Activated CD4-positive, alpha-beta memory T cell treated with anti-CD3 and anti-CD28 coated beads, Interleukin-2, amount 10 ng/mL, durations not matched to agents 7 days and 5 days (primary cell): ENCODE results near the gene CD248. TPM values are rescaled to one million over a fixed set of nuclear protein-coding genes. Genes with fewer than 3 reads are reported as not detected.

Experiments used
- CTCF ChIA-PET: fragments of 350-600 bp; sonication (Branson Sonifier 250); formaldehyde crosslinking; loops from one replicate; lab custom pipeline; 2021; ENCODE audit warnings: antibody characterized with exemption, inconsistent platforms; lab: Charles Lee
- POLR2A ChIA-PET: fragments of 350-600 bp; sonication (Branson Sonifier 250); formaldehyde crosslinking; loops from one replicate; lab custom pipeline; 2021; ENCODE audit warnings: antibody characterized with exemption; lab: Charles Lee
- DNase-seq: peaks from one replicate; pipeline ENCODE4 v3.0.0-alpha.2; 2020
- H3K27ac Mint-ChIP-seq: one replicate; pipeline ENCODE4 v1.8.0; 2021; ENCODE audit warnings: mild to moderate bottlenecking, mixed read lengths
- H3K27me3 Mint-ChIP-seq: one replicate; pipeline ENCODE4 v1.8.0; 2021; ENCODE audit warnings: mixed read lengths
- H3K36me3 Mint-ChIP-seq: one replicate; pipeline ENCODE4 v1.8.0; 2021; ENCODE audit warnings: low read depth, mixed read lengths
- H3K4me1 Mint-ChIP-seq: one replicate; pipeline ENCODE4 v1.8.0; 2021; ENCODE audit warnings: mixed read lengths
- H3K4me3 Mint-ChIP-seq: one replicate; pipeline ENCODE4 v1.8.0; 2021; ENCODE audit warnings: mild to moderate bottlenecking, mixed read lengths
- H3K9me3 Mint-ChIP-seq: one replicate; pipeline ENCODE4 v1.8.0; 2021; ENCODE audit warnings: mixed read lengths
- total RNA-seq, 2 experiments: library from RNA; stranded (reverse); gene quantifications; one replicate each; pipeline ENCODE4 v1.2.3, GENCODE V29; 2021

CD248 gene
- total RNA-seq, 2 experiments from 2014 or later = not detected

DNA sequence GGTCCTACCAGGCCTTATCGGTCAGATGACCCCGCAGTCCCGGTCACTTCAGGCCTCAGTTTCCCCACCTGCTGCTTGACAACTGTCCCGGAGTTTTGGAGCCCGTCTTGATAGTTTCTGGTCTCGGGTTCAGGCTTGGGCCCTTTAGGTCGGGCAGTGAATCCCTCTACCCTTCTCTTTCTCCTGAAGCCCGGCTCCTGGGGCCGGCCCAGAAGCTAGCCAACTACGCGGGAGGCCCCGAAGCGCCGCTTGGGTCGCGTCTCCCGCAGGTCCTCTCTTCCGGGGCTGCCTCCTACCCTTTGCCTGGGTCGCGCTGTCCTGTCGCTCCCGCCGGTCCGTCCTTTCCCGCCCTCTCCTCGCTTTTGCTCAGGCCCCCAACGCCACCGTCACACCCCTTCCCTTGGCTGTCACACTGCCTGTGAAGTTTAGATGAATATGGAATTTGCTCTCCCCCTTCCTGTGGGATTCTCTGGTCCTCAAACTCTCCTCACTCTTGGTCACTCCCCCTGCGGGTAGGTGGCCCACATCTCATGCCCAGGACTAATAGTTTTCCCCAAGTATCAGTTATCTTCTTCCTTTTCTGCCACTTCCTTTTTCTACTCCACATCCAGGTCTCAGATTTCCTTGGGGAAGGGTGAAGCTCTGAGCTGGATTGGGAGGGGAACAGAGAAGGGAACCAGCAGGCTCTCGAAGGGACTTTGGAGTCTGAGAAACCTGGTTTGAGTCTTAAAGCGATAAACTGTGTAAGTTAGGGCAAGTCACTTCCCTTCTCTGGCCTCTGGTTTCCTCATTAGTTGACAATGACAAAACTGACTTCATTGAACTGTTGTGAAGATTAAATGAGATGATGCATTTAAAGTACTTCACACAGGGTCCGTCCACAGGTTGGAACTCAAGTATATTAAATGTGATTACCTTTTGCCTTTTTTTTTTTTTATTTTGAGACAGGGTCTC lies 47.6 kb downstream of the CD248 start:
- Mint-ChIP-seq H3K9me3 (no peaks in the 10 kb centered on the region), H3K27ac (peak overlapping the region; percentile 91), H3K4me3 (peak overlapping the region; percentile 98), H3K36me3 (peaks cover 51% of the 10 kb centered on the region), H3K27me3 (no peaks in the 10 kb centered on the region), H3K4me1 (peaks cover 50% of the 10 kb centered on the region)
- ChIA-PET POLR2A (interaction anchor here (0.7 to 6.1 kb wide), 5 partner anchors 12 to 845 kb away, joined by 3 to 78 read pairs (median 4); partner anchors contain the start of genes BRMS1 and YIF1A), CTCF (interaction anchor here (0.6 to 5.9 kb wide), 4 partner anchors 10 to 56 kb away, joined by 3 to 44 read pairs (median 3); no protein-coding TSS in a partner anchor)
- DNase-seq = peak; percentile 34

DNA sequence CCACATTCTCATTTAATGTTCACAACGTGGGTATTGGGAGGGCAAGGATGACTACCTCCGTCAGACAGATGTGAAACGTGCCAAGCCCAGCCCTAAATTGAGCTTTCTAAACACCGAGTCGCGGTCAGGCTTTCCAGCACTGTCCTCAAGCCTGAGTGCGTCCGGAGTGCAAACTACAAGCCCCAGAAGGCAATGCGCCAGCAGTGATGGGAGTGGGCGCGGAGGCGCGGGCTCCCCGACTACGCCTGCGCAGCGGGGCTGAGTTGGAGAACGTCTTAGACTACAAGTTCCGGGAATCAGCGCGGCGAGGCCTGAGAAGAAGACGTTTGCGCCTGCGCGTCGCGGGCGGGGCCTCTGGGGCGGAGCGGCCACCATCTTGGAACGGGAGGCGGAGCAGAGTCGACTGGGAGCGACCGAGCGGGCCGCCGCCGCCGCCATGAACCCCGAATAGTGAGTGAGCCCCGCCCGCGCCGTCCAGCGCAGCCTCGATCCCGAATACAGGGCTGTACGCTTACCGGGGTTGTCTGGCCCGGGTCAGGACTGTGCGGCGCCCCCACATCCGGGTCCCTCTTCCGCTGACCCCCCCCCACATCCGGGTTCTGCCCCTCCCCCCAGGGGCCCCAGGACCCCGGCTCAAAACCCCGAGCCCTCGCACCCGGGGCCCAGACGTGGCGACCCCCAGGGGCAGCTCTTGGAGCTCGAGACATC lies 48.4 kb downstream of the CD248 start, which contains the start of gene RAB1B:
RAB1B (plus strand) TSS at position 396 of the 708 bp plus-strand sequence; CDS start at position 437, 41 bp downstream.
- H3K27me3 Mint-ChIP-seq = no peaks in the 10 kb centered on the region
- peaks cover 47% of the 10 kb centered on the region for H3K4me1 Mint-ChIP-seq
- peak; percentile 100 for DNase-seq
- CTCF ChIA-PET = interaction anchor here (0.7 to 5.9 kb wide), 6 partner anchors 14 to 198 kb away, joined by 3 to 44 read pairs (median 3); no protein-coding TSS in a partner anchor
- peaks cover 47% of the 10 kb centered on the region for H3K36me3 Mint-ChIP-seq
- peak within 1 kb of the TSS; percentile 91 for H3K27ac Mint-ChIP-seq
- POLR2A ChIA-PET = interaction anchor here (0.7 to 6.1 kb wide), 6 partner anchors 13 to 845 kb away, joined by 3 to 78 read pairs (median 4); partner anchors contain the start of genes BANF1, MRPL11 and YIF1A
- H3K9me3 Mint-ChIP-seq = no peaks in the 10 kb centered on the region
- peak within 1 kb of the TSS; percentile 98 for H3K4me3 Mint-ChIP-seq

- Mint-ChIP-seq H3K36me3 (peaks cover 43% of the 10 kb centered on the region), H3K27me3 (no peaks in the 10 kb centered on the region), H3K4me3 (peak overlapping the region; percentile 98), H3K27ac (peak overlapping the region; percentile 91), H3K4me1 (peaks cover 43% of the 10 kb centered on the region), H3K9me3 (no peaks in the 10 kb centered on the region)
- peak; percentile 87 for DNase-seq
- CTCF ChIA-PET = interaction anchor here (0.7 to 5.9 kb wide), 6 partner anchors 15 to 199 kb away, joined by 3 to 44 read pairs (median 3); no protein-coding TSS in a partner anchor
- POLR2A ChIA-PET = interaction anchor here (0.7 to 6.1 kb wide), 7 partner anchors 13 to 844 kb away, joined by 3 to 78 read pairs (median 4); partner anchors contain the start of genes BANF1, MRPL11 and YIF1A
Observed at GRCh38 chr11:66267379-66268243, 49.2 kb downstream of the CD248 start.

DNA sequence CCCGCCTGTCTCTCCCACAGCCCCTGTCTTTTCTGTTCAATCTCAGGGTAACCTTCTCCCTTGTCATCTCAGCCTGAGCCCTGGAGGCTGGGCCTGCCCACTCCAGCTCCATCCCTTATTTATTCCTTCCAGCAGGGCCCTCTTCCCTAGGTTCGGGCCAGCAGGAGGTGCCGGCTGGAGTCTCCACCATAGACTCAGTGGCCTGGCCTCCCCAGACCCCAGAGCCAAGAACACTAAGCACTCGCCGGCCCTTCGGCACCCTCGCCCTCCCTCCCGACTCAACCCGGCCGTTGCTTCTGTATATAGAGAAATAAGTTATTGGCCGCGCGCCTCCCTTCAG lies 49.8 kb downstream of the CD248 start:
- H3K9me3 Mint-ChIP-seq = no peaks in the 10 kb centered on the region
- peak overlapping the region; percentile 98 for H3K4me3 Mint-ChIP-seq
- peak overlapping the region; percentile 91 for H3K27ac Mint-ChIP-seq
- peaks cover 37% of the 10 kb centered on the region for H3K4me1 Mint-ChIP-seq
- ChIA-PET CTCF (interaction anchor here (1.3 to 5.9 kb wide), 2 partner anchors 15 to 21 kb away, joined by 3 to 44 read pairs; no protein-coding TSS in a partner anchor), POLR2A (interaction anchor here (1.2 to 6.1 kb wide), 4 partner anchors 14 to 172 kb away, joined by 4 to 78 read pairs (median 14); partner anchors contain the start of genes MRPL11 and YIF1A)
- no peak for DNase-seq
- peaks cover 40% of the 10 kb centered on the region for H3K36me3 Mint-ChIP-seq
- H3K27me3 Mint-ChIP-seq = no peaks in the 10 kb centered on the region

DNA sequence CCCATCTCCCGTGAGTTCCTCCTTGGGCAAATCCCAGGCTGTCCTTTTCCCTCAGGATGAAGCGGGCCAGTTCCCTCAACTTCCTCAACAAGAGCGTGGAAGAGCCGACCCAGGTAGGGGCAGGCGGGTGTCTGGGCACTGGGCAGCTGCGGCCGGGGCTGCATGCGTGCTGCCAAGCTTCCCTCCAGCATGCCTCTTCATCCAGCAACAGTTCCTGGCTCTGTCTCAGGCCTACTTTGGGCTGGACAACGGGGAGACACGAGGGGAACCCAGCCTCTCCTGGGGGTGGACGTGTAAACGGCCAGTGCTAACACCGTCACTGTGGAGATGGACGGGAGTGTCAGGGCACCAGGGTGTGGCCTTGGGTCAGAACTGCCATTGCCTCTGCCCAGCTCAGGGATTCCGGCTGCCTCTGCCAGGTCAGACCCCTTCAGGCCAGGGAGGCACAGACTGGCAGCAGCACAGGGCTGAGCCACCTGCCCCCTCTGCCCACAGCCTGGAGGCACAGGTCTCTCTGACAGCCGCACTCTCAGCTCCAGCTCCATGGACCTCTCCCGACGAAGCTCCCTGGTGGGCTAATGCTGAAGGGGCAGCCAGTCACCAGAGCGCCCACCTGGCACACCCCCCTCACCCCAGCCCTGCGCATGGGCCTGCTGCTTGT lies 50.3 kb downstream of the CD248 start:
- POLR2A ChIA-PET = interaction anchor here (1.4 to 6.1 kb wide), 2 partner anchors 15 kb away, joined by 4 to 78 read pairs; no protein-coding TSS in a partner anchor
- H3K9me3 Mint-ChIP-seq = no peaks in the 10 kb centered on the region
- CTCF ChIA-PET = interaction anchor here (2.1 kb wide), 1 partner anchor 44 kb away, joined by 7 read pairs; no protein-coding TSS in a partner anchor
- no peak overlapping the region for H3K27ac Mint-ChIP-seq
- H3K36me3 Mint-ChIP-seq = peaks cover 37% of the 10 kb centered on the region
- peaks cover 32% of the 10 kb centered on the region for H3K4me1 Mint-ChIP-seq
- no peak overlapping the region for H3K4me3 Mint-ChIP-seq
- DNase-seq = no peak
- H3K27me3 Mint-ChIP-seq = no peaks in the 10 kb centered on the region

GRCh38 chr11:66265531-66266377 lies 51.1 kb downstream of the CD248 start:
- H3K27ac Mint-ChIP-seq = no peak overlapping the region
- no peaks in the 10 kb centered on the region for H3K27me3 Mint-ChIP-seq
- no peaks in the 10 kb centered on the region for H3K9me3 Mint-ChIP-seq
- no peak overlapping the region for H3K4me3 Mint-ChIP-seq
- ChIA-PET POLR2A (interaction anchor here (1.4 kb wide), 1 partner anchor 14 kb away, joined by 4 read pairs; no protein-coding TSS in a partner anchor), CTCF (interaction anchor here (0.8 to 2.1 kb wide), 3 partner anchors 24 to 46 kb away, joined by 3 to 7 read pairs (median 5); partner anchors contain the start of gene YIF1A)
- H3K36me3 Mint-ChIP-seq = peaks cover 35% of the 10 kb centered on the region
- H3K4me1 Mint-ChIP-seq = peaks cover 30% of the 10 kb centered on the region
- no peak for DNase-seq

DNA sequence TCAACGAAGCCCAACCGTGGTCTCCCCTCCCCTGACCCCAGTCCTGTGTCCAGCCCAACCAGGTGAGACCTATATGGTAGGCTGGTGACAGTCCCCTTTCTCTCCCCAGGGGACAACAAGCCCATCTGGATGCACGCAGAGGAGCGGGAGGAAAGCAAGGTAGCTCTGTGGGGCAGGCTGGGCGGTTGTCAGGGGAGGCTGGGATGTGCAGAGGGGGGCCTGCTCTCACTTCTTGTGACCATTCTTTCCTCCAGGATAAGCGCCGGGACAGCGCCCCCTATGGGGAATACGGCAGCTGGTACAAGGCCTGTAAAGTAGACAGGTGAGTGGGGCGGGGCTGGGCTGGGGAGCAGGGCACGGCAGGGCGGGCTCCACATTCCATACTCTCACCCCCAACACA lies 51.9 kb downstream of the CD248 start:
- Mint-ChIP-seq H3K36me3 (peaks cover 36% of the 10 kb centered on the region), H3K4me3 (no peak overlapping the region), H3K27ac (no peak overlapping the region), H3K4me1 (peaks cover 23% of the 10 kb centered on the region), H3K27me3 (no peaks in the 10 kb centered on the region), H3K9me3 (no peaks in the 10 kb centered on the region)
- peak; percentile 51 for DNase-seq
- ChIA-PET POLR2A (no interaction called here), CTCF (interaction anchor here (0.8 to 2.1 kb wide), 3 partner anchors 25 to 47 kb away, joined by 3 to 7 read pairs (median 5); partner anchors contain the start of gene YIF1A)

Other genes with a start within 250 kb of the CD248 start
- 10 to 100 TPM; 86.4 to 95.0 TPM for gene PACS1, start 246.8 kb downstream of the CD248 start, total RNA-seq
- gene KLC2, start 59.3 kb downstream of the CD248 start, total RNA-seq = 10 to 100 TPM; 32.8 to 33.9 TPM
- 100 to 1,000 TPM; 146 to 150 TPM for gene RAB1B, start 48.4 kb downstream of the CD248 start, total RNA-seq
- gene CNIH2, start 38.9 kb downstream of the CD248 start, total RNA-seq = 1 to 10 TPM; 1.9 to 2.1 TPM
- gene YIF1A, start 27.9 kb downstream of the CD248 start, total RNA-seq = 10 to 100 TPM; 49.5 to 52.5 TPM
- gene TMEM151A, start 25.1 kb downstream of the CD248 start, total RNA-seq = not detected
- gene RIN1, start 19.4 kb upstream of the CD248 start, total RNA-seq = under 1 TPM; 0.43 to 0.73 TPM
- 10 to 100 TPM; 39.7 to 40.4 TPM for gene BRMS1, start 28.1 kb upstream of the CD248 start, total RNA-seq
- 1 to 10 TPM; 8.4 to 8.7 TPM for gene B4GAT1, start 30.6 kb upstream of the CD248 start, total RNA-seq
- 1 to 10 TPM; 8.4 to 9.0 TPM for gene SLC29A2, start 54.7 kb upstream of the CD248 start, total RNA-seq
- under 1 TPM in 1 of 2 experiments, not detected in 1; 0.20 TPM for gene NPAS4, start 104.0 kb upstream of the CD248 start, total RNA-seq
- gene MRPL11, start 121.8 kb upstream of the CD248 start, total RNA-seq = 10 to 100 TPM; 44.2 to 55.3 TPM
- gene PELI3, start 149.9 kb upstream of the CD248 start, total RNA-seq = 1 to 10 TPM; 6.8 to 7.5 TPM
- 10 to 100 TPM; 59.3 to 60.6 TPM for gene DPP3, start 163.4 kb upstream of the CD248 start, total RNA-seq
- gene BBS1, start 193.6 kb upstream of the CD248 start, total RNA-seq = 10 to 100 TPM; 16.8 to 16.9 TPM
- gene ZDHHC24, start 229.0 kb upstream of the CD248 start, total RNA-seq = 10 to 100 TPM; 25.9 to 26.0 TPM
- under 1 TPM; 0.30 to 0.35 TPM for gene ACTN3, start 229.9 kb upstream of the CD248 start, total RNA-seq